H4 (cell line): Measurements from ENCODE around the gene CHD5. TPM values are rescaled to one million over a fixed set of nuclear protein-coding genes. Genes with fewer than 3 reads are reported as not detected.
A peak's percentile ranks its signal among the peaks of the same experiment; 100 is the strongest.

Experiments
- DNase-seq: peaks from one replicate; pipeline ENCODE4 v3.0.0-alpha.2; 2015; ENCODE audit warnings: low spot score
- total RNA-seq: library from RNA; depleted of rRNA; stranded (reverse); fragments of >200 nt; shearing (Covaris generic); gene quantifications from 2 replicates; pipeline ENCODE4 v1.2.3, GENCODE V29; 2014

The CHD5 gene
- total RNA-seq, 1 experiment from 2014 or later, result 0.04 TPM

DNA sequence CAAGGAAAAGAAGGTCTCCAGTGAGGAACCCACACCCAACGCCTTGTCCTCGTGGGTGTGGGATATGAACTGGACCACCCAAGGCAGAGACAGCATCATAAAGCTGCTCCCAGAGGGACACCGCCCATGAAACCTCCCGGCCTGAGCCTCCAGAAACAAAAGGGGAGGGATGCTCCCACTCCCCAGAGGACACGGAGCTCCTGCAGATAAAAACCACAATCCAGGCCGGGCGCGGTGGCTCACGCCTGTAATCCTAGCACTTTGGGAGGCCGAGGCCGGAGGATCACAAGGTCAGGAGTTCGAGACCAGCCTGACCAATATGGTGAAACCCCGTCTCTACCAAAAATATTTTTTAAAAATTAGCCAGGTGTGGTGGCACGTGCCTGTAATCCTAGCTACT is 66.4 kb downstream of the CHD5 start:
- no peak for DNase-seq

GRCh38 chr1:6113116-6113515 is 67.0 kb downstream of the CHD5 start:
- DNase-seq, result no peak

GRCh38 chr1:6112690-6113005 is 67.5 kb downstream of the CHD5 start:
- no peak for DNase-seq

- DNase-seq, result no peak
These were observed 68.0 kb downstream of the CHD5 start for GRCh38 chr1:6111991-6112689.

GRCh38 chr1:6111571-6111970 is 68.5 kb downstream of the CHD5 start:
- peak; percentile 85 for DNase-seq

- no peak for DNase-seq
These were observed 69.8 kb downstream of the CHD5 start for GRCh38 chr1:6110326-6110725.

DNA sequence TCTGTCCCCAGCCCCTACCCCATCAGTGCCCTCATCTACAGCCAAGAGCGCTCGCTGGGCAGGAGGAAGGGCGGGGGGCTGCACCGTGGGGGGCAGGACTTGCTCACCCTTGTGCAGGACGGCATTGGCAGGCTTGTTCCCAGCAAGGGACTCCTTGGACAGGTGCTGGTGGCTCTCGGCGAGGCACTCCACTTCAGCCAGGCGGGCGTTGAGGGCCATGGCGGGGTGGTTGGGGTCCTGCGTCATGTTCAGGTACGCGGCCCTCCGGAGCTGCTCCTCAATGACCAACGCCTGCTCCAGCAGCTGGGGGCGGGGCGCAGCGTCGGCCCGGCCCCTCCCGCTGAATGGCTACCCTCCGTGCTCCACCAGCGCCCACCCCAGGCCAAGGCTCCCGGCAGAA is 70.4 kb downstream of the CHD5 start:
- no peak for DNase-seq

- peak; percentile 16 for DNase-seq
These were observed 71.0 kb downstream of the CHD5 start for GRCh38 chr1:6108937-6109614.

- DNase-seq, result no peak
These were observed 71.6 kb downstream of the CHD5 start for GRCh38 chr1:6108476-6108875.

DNA sequence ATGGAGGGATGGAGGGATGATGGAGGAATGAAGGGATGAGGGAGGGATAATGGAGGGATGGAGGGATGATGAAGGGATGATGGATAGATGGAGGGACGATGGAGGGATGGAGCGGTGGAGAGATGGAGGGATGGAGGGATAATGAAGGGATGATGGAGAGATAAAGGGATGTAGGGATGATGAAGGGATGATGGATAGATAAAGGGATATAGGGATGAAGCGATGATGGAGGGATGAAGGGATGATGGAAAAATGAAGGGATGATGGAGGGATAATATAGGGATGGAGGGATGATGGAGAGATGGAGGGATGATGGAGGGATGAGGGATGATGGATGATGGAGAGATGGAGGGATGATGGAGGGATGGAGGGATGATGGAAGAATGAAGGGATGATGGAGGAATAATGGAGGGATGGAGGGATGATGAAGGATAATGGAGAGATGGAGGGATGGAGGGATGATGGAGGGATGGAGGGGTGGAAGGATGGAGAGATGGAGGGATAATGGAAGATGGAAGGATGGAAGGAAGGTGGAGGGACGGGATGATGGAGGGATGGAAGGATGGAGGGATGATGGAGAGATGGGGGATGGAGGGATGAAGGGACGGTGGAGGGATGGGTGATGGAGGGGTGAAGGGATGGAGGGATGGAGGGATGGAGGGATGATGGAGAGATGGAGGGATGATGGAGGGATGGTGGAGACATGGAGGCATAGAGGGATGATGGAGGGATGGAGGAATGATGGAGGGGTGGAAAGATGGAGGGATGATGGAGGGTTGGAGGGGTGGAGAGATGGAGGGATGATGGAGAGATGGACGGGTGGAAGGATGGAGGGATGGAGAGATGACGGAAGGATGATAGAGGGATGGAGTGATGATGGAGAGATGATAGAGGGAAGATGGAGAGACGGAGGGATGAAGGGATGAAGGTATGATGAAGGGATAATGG is 72.4 kb downstream of the CHD5 start:
- no peak for DNase-seq

DNA sequence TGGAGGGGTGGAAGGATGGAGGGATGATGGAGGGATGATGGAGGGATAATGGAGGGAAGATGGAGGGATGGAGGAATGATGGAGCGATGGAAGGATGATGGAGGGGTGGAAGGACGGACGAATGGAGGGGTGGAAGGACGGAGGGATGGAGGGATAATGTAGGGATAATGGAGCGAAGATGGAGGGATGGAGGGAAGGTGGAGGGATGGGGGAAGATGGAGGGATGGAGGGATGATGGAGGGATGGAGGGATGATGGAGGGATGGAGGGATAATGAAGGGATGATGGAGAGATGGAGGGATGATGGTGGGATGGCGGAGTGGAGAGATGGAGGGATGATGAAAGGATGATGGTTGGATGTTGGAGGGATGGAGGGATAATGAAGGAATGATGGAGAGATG is 73.1 kb downstream of the CHD5 start:
- no peak for DNase-seq

GRCh38 chr1:6106321-6106731 is 73.8 kb downstream of the CHD5 start:
- DNase-seq, result no peak

- DNase-seq, result no peak
These were observed 74.4 kb downstream of the CHD5 start for GRCh38 chr1:6105763-6106162.

DNA sequence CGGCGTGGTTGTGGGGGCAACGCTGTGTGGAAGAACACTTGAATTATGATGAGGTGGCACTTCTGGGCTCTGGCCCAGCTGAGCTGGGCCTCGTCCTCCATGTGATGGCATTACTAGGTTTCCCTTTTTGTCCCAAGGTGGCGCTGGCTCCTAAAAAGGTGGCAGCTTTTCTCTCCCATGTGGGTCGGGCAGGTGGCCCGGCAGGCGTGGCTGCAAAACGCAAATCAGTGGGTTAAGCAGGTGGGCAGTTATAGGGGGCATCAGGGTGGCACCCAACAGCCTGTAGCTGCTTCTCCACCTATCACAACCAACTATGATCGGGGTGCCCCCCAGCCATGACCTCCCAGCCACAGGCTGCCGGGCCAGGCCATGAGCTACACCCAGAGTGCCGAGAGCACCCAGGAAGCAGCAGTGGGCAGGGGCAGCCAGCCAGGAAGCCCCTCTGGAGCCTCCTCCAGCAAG is 74.9 kb downstream of the CHD5 start:
- no peak for DNase-seq

DNA sequence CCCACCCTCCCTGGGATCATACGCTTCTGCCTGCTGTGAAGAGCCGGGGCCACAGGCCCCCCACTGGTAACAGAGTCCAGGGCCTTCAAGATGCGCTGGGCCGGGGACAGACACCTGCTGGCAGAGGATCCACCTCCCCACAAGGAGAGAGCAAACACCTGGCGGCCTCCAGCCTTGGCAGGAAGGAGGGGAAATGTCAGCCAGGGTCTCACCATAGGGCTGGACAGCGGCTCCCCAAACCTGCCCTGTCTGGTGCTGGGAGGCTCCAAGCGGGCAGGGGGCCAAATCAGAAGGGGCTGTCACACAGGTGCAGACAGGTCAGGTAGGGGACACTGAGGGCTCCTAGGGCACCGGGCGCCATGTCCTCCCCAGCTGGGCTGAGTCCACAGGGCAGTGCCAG is 75.5 kb downstream of the CHD5 start:
- no peak for DNase-seq

DNA sequence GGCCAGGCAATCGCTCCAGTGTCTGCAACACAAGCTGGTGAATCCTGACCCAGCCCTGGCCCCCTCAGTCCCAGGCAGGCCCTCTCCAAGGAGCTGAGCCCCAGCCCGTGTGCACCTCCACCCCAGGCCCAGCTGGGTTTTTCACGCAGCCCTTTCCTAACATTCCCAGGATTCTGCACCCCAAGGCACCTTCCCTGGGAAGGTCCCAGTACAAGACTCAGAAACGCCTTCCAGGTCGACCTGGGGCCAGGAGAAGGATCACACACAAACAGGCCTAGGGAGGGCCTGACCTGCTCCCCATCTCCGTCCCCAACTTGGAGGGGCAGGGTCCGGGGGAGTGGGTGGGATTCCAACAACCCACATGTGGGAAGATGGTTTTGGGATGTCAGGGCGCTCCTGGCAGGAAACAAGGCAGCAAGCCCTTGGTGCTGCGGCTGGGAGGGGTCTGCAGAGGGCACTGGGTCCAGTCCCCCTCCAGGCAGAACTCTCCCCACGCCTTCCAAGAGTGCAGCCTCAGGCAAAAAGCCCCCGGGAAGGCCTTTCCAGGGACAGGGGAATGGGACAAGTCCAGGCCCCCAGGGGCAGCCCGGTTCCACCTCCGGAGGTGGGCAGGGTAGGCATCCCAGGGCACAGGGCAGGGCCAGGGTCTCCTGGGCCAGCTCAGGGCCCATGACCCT is 76.1 kb downstream of the CHD5 start:
- no peak for DNase-seq

DNA sequence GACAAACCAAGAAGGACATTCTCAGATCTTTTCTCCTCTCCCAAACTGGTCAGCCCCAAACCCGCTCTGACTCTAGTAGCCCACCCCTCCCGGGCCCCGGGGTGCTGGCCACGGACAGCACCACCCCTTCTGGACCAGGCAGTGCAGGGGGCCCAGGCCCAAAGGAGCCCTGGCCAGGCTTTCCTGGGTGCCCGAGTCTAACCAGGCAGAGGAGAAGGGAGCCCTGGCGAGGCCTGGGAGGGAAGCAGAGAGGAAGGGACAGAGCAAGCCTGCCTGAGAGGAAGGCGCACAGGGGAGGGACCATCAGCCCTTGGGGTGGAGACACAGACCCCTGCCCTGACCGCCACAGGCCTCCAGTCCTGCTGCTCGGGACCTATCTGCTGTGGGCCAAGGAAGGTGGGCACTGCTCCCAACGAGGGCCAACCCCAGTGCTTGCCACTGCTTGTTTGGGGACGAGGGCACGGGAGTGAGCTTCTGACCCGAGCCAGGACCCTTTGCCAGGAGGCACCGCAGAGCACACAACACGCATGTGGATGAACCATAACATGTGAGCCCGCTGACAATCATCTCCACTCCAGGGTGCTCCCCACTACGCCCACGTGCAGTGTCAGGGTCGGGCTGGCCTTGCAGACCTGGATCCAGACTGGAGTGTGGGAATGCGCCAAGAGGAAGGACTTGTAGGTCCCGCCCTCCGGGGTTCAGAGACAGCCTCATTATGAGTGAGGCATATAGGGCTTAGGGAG is 76.8 kb downstream of the CHD5 start:
- no peak for DNase-seq

GRCh38 chr1:6102532-6102845 is 77.6 kb downstream of the CHD5 start:
- DNase-seq, result no peak

GRCh38 chr1:6101826-6102531 is 78.1 kb downstream of the CHD5 start:
- no peak for DNase-seq

GRCh38 chr1:6100861-6101783 is 79.0 kb downstream of the CHD5 start:
- DNase-seq, result no peak
